ENCODE measurements around the gene CKAP2.

GRCh38 chr13:52463526-52463925 lies 8.2 kb downstream of the CKAP2 start:
- no peak for TF ChIP-seq CTCF (IDR thresholded peaks at IDR 0.05; ENCODE audit: low read depth, low read length)
- TF ChIP-seq EZH2phosphoT487 (IDR thresholded peaks at IDR 0.05; ENCODE audit: low read depth) = no peak
